ENCODE measurements around the gene SARS1.

- no peak for TF ChIP-seq CTCF (IDR thresholded peaks at IDR 0.05)
- TF ChIP-seq POLR2AphosphoS5 (IDR thresholded peaks at IDR 0.05) = no peak
These were observed 26.6 kb upstream of the SARS1 start for GRCh38 chr1:109187127-109187526.

All from sigmoid colon (tissue), 4 donors.